H9 (cell line): ENCODE measurements around the gene SMIM10L1. TPM values are rescaled to one million over a fixed set of nuclear protein-coding genes. Genes with fewer than 3 reads are reported as not detected.

ENCODE experiments used
- DNase-seq: peaks from one replicate; pipeline ENCODE4 v3.0.0-alpha.2; 2017
- H2AFZ ChIP-seq: one replicate; pipeline ENCODE4 v1.6.1; 2013; ENCODE audit warnings: mild to moderate bottlenecking, low read length, control low read depth, moderate library complexity
- H2AK5ac ChIP-seq: 2 replicates; pipeline ENCODE4 v1.6.1; 2013; ENCODE audit warnings: low read length, control low read depth, mixed read lengths; ENCODE audit not compliant: insufficient read length
- H2BK120ac ChIP-seq: one replicate; pipeline ENCODE4 v1.6.1; 2013; ENCODE audit warnings: low read depth, mild to moderate bottlenecking, low read length, control low read depth, inconsistent platforms; ENCODE audit not compliant: poor library complexity, severe bottlenecking
- H2BK12ac ChIP-seq: 2 replicates; pipeline ENCODE4 v1.6.1; 2013; ENCODE audit warnings: low read length, control low read depth, mixed read lengths, low read depth; ENCODE audit not compliant: insufficient read length
- H2BK15ac ChIP-seq: 2 replicates; pipeline ENCODE4 v1.6.1; 2013; ENCODE audit warnings: low read depth, low read length, control low read depth
- H2BK20ac ChIP-seq: one replicate; pipeline ENCODE4 v1.6.1; 2013; ENCODE audit warnings: low read depth, mild to moderate bottlenecking, low read length, control low read depth, inconsistent platforms; ENCODE audit not compliant: poor library complexity, severe bottlenecking
- H2BK5ac ChIP-seq: 2 replicates; pipeline ENCODE4 v1.6.1; 2013; ENCODE audit warnings: low read length, control low read depth, mixed read lengths; ENCODE audit not compliant: insufficient read length
- H3K14ac ChIP-seq: 2 replicates; pipeline ENCODE4 v1.6.1; 2013; ENCODE audit warnings: low read length, control low read depth; ENCODE audit not compliant: insufficient read depth
- H3K18ac ChIP-seq: 2 replicates; pipeline ENCODE4 v1.6.1; 2013; ENCODE audit warnings: low read depth, mild to moderate bottlenecking, mixed read lengths, low read length, control low read depth; ENCODE audit not compliant: insufficient read length
- H3K23ac ChIP-seq: 2 replicates; pipeline ENCODE4 v1.6.1; 2013; ENCODE audit warnings: low read length, control low read depth, mixed read lengths, low read depth; ENCODE audit not compliant: insufficient read length
- H3K23me2 ChIP-seq: 2 replicates; pipeline ENCODE4 v1.6.1; 2013; ENCODE audit warnings: low read depth, mild to moderate bottlenecking, mixed read lengths, low read length, control low read depth; ENCODE audit not compliant: insufficient read length, poor library complexity, severe bottlenecking
- H3K27ac ChIP-seq: 2 replicates; pipeline ENCODE4 v1.5.1; 2013; ENCODE audit warnings: low read length, control low read depth, mixed read lengths, low read depth; ENCODE audit not compliant: insufficient read length
- H3K27me3 ChIP-seq: 2 replicates; pipeline ENCODE4 v1.6.1; 2013; ENCODE audit warnings: low read length, control low read depth, inconsistent platforms; ENCODE audit not compliant: insufficient read depth
- H3K4ac ChIP-seq: 2 replicates; pipeline ENCODE4 v1.6.1; 2013; ENCODE audit warnings: low read depth, mild to moderate bottlenecking, control low read depth, inconsistent platforms, low read length, moderate library complexity
- H3K4me1 ChIP-seq: 2 replicates; pipeline ENCODE4 v1.6.1; 2013; ENCODE audit warnings: low read length, control low read depth, inconsistent platforms; ENCODE audit not compliant: insufficient read depth
- H3K4me2 ChIP-seq: 2 replicates; pipeline ENCODE4 v1.6.1; 2013; ENCODE audit warnings: low read length, control low read depth, mixed read lengths; ENCODE audit not compliant: insufficient read length, insufficient read depth
- H3K56ac ChIP-seq: 2 replicates; pipeline ENCODE4 v1.6.1; 2013; ENCODE audit warnings: low read depth, mild to moderate bottlenecking, mixed read lengths, low read length, control low read depth; ENCODE audit not compliant: insufficient read length
- H3K79me1 ChIP-seq: 2 replicates; pipeline ENCODE4 v1.6.1; 2013; ENCODE audit warnings: low read depth, mild to moderate bottlenecking, moderate library complexity, low read length, control low read depth, inconsistent platforms; ENCODE audit not compliant: insufficient read depth, poor library complexity, severe bottlenecking
- H3K79me2 ChIP-seq: 2 replicates; pipeline ENCODE4 v1.6.1; 2013; ENCODE audit warnings: low read length, control low read depth, inconsistent platforms; ENCODE audit not compliant: insufficient read depth
- H3K9ac ChIP-seq: 2 replicates; pipeline ENCODE4 v1.6.1; 2013; ENCODE audit warnings: low read length, control low read depth, mixed read lengths; ENCODE audit not compliant: insufficient read length; ENCODE audit errors: extremely low read depth
- H3K9me3 ChIP-seq: one replicate; pipeline ENCODE4 v1.6.1; 2013; ENCODE audit warnings: low read depth, low read length, inconsistent platforms; ENCODE audit not compliant: control insufficient read depth
- H3T11ph ChIP-seq: one replicate; pipeline ENCODE4 v1.6.1; 2013; ENCODE audit warnings: mild to moderate bottlenecking, low read length, control low read depth, inconsistent platforms
- H4K20me1 ChIP-seq: one replicate; pipeline ENCODE4 v1.6.1; 2013; ENCODE audit not compliant: control insufficient read depth, insufficient read length, insufficient read depth
- H4K5ac ChIP-seq: 2 replicates; pipeline ENCODE4 v1.6.1; 2013; ENCODE audit warnings: low read depth, mild to moderate bottlenecking, mixed read lengths, low read length, control low read depth; ENCODE audit not compliant: insufficient read length
- H4K8ac ChIP-seq: replicated peaks from 2 replicates; pipeline ENCODE4 v1.6.1; 2013; ENCODE audit warnings: low read length, control low read depth, mixed read lengths, low read depth; ENCODE audit not compliant: insufficient read length
- H4K91ac ChIP-seq: 2 replicates; pipeline ENCODE4 v1.6.1; 2013; ENCODE audit warnings: low read depth, mild to moderate bottlenecking, moderate library complexity, mixed read lengths, low read length, control low read depth; ENCODE audit not compliant: insufficient read length
- H3K27ac Mint-ChIP-seq, 3 experiments: 2 replicates in 2 of 3; 3 replicates in 1 of 3; pipeline ENCODE4 v1.8.0; 2020 to 2021; ENCODE audit warnings: mixed read lengths in 3 of 3, mild to moderate bottlenecking in 1 of 3, moderate library complexity in 1 of 3
- H3K27me3 Mint-ChIP-seq: 2 replicates; pipeline ENCODE4 v1.8.0; 2021; ENCODE audit warnings: low read depth, mild to moderate bottlenecking, moderate library complexity, mixed read lengths
- H3K36me3 Mint-ChIP-seq, 3 experiments: 2 replicates in 2 of 3; 3 replicates in 1 of 3; pipeline ENCODE4 v1.8.0; 2020 to 2021; ENCODE audit warnings: low read depth in 3 of 3, mixed read lengths in 3 of 3; ENCODE audit not compliant: insufficient read depth in 1 of 3
- H3K4me1 Mint-ChIP-seq, 2 experiments: 2 replicates each; pipeline ENCODE4 v1.8.0; 2020; ENCODE audit warnings: mixed read lengths in 2 of 2
- H3K4me3 Mint-ChIP-seq, 2 experiments: 2 replicates in 1 of 2; 3 replicates in 1 of 2; pipeline ENCODE4 v1.8.0; 2020 to 2021; ENCODE audit warnings: mild to moderate bottlenecking in 2 of 2, mixed read lengths in 2 of 2, moderate library complexity in 1 of 2
- H3K9me3 Mint-ChIP-seq, 2 experiments: 2 replicates in 1 of 2; 3 replicates in 1 of 2; pipeline ENCODE4 v1.8.0; 2020; ENCODE audit warnings: mild to moderate bottlenecking in 2 of 2, mixed read lengths in 2 of 2, moderate library complexity in 1 of 2
- CTCF ChIP-seq: fragments of 200-600 bp; sonication (generic); conservative IDR thresholded peaks from 3 replicates; pipeline ENCODE4 v1.8.0; 2021; ENCODE audit warnings: antibody characterized with exemption, mild to moderate bottlenecking
- WGBS: extraction: QIAGEN DNeasy Blood & Tissue Kit; methylation state at CpG from one replicate; pipeline ENCODE4 v1.1.7; 2013; ENCODE audit warnings: missing lambda C conversion rate, low lambda C conversion rate, mixed read lengths; ENCODE audit not compliant: insufficient read length; ENCODE audit errors: extremely low coverage; 5-methylcytosine and 5-hydroxymethylcytosine counted together
- total RNA-seq: library from RNA; stranded (reverse); gene quantifications from 2 replicates; pipeline ENCODE4 v1.2.1, GENCODE V29; 2021

SMIM10L1 gene
- total RNA-seq, 1 experiment from 2014 or later, result 12.2 TPM

- no peak overlapping the region for H3K4me2 ChIP-seq
- H3K9me3 ChIP-seq, result no peaks in the 10 kb centered on the region
- H2AFZ ChIP-seq, result no peak overlapping the region
- H3K79me2 ChIP-seq, result peaks cover 11% of the 10 kb centered on the region
- H3T11ph ChIP-seq, result no peak overlapping the region
- H2BK12ac ChIP-seq, result no peak overlapping the region
- H3K56ac ChIP-seq, result no peak overlapping the region
- DNase-seq, result no peak
- H3K4me1 ChIP-seq, result no peaks in the 10 kb centered on the region
- H3K4ac ChIP-seq, result no peak overlapping the region
- H3K18ac ChIP-seq, result no peak overlapping the region
- H2BK120ac ChIP-seq, result no peak overlapping the region
- H3K79me1 ChIP-seq, result peaks cover 2% of the 10 kb centered on the region
- no peak overlapping the region for H3K27ac Mint-ChIP-seq
- H3K4me3 Mint-ChIP-seq, result no peak overlapping the region
- no peak overlapping the region for H2AK5ac ChIP-seq
- H3K23ac ChIP-seq, result no peak overlapping the region
- no peak for TF ChIP-seq CTCF
- no peak overlapping the region for H4K91ac ChIP-seq
- WGBS, result no CpG with 5 or more reads among the region's 1 CpG
- no peaks in the 10 kb centered on the region for H4K20me1 ChIP-seq
- no peak overlapping the region for H2BK5ac ChIP-seq
- H3K36me3 Mint-ChIP-seq, result peaks cover 16 to 47% (median 42%) of the 10 kb centered on the region in 3 experiments
- peaks cover 24 to 25% of the 10 kb centered on the region in 2 experiments for H3K9me3 Mint-ChIP-seq
- H3K23me2 ChIP-seq, result no peaks in the 10 kb centered on the region
- H3K14ac ChIP-seq, result no peak overlapping the region
- H2BK20ac ChIP-seq, result no peak overlapping the region
- H3K27me3 Mint-ChIP-seq, result no peaks in the 10 kb centered on the region
- no peak overlapping the region for H3K27ac ChIP-seq
- peaks cover 31 to 37% of the 10 kb centered on the region in 2 experiments for H3K4me1 Mint-ChIP-seq
- no peak overlapping the region for H3K9ac ChIP-seq
- H4K5ac ChIP-seq, result no peak overlapping the region
- no peak overlapping the region for H4K8ac ChIP-seq
- H3K27me3 ChIP-seq, result no peaks in the 10 kb centered on the region
- H2BK15ac ChIP-seq, result no peak overlapping the region
These were observed 16.5 kb upstream of the SMIM10L1 start for GRCh38 chr12:11154400-11154925.
